GM23248 (cell line): Measurements from ENCODE around the gene RAD21L1.

Experiments
- EZH2 ChIP-seq: fragments of 200-600 bp; sonication (generic); IDR thresholded peaks from 2 replicates; pipeline ENCODE4 v1.6.1; 2018; ENCODE audit warnings: antibody characterized with exemption, mild to moderate bottlenecking; ENCODE audit not compliant: insufficient read depth, poor library complexity, severe bottlenecking
- EZH2phosphoT487 ChIP-seq: fragments of 200-600 bp; sonication (generic); IDR thresholded peaks from 2 replicates; pipeline ENCODE4 v1.6.1; 2018; ENCODE audit warnings: antibody characterized with exemption, moderate library complexity, mild to moderate bottlenecking, low read depth; ENCODE audit not compliant: insufficient read depth

- TF ChIP-seq EZH2 (no peak), EZH2phosphoT487 (no peak)
These were observed 57.1 kb downstream of the RAD21L1 start for GRCh38 chr20:1282966-1283365.
